Stomach smooth muscle (tissue), 2 donors: ENCODE data around the gene CDHR3.

Experiments used
- H3K27ac ChIP-seq: one replicate; pipeline ENCODE4 v1.7.0; 2013; ENCODE audit warnings: mild to moderate bottlenecking, low read length, inconsistent platforms
- H3K27me3 ChIP-seq, 2 donors: one replicate each; pipeline ENCODE4 v1.7.0; 2013; ENCODE audit warnings: low read length in 2 of 2; ENCODE audit not compliant: insufficient read depth in 2 of 2, control insufficient read depth in 1 of 2
- H3K36me3 ChIP-seq, 2 donors: one replicate each; pipeline ENCODE4 v1.7.0; 2013; ENCODE audit warnings: low read length in 2 of 2; ENCODE audit not compliant: control insufficient read depth in 2 of 2, insufficient read depth in 2 of 2
- H3K4me1 ChIP-seq: one replicate; pipeline ENCODE4 v1.7.0; 2013; ENCODE audit warnings: low read length; ENCODE audit not compliant: control insufficient read depth, insufficient read depth
- H3K4me3 ChIP-seq, 2 donors: one replicate each; pipeline ENCODE4 v1.7.0; 2013; ENCODE audit warnings: low read length in 2 of 2
- H3K9ac ChIP-seq, 2 donors: one replicate each; pipeline ENCODE4 v1.7.0; 2013; ENCODE audit warnings: low read length in 2 of 2, mild to moderate bottlenecking in 1 of 2
- H3K9me3 ChIP-seq, 2 donors: one replicate each; pipeline ENCODE4 v1.7.0; 2013; ENCODE audit warnings: low read length in 2 of 2; ENCODE audit not compliant: control insufficient read depth in 2 of 2
- donor health status: healthy.
- donor health status: Pancreatic carcinoma.

The CDHR3 gene

DNA sequence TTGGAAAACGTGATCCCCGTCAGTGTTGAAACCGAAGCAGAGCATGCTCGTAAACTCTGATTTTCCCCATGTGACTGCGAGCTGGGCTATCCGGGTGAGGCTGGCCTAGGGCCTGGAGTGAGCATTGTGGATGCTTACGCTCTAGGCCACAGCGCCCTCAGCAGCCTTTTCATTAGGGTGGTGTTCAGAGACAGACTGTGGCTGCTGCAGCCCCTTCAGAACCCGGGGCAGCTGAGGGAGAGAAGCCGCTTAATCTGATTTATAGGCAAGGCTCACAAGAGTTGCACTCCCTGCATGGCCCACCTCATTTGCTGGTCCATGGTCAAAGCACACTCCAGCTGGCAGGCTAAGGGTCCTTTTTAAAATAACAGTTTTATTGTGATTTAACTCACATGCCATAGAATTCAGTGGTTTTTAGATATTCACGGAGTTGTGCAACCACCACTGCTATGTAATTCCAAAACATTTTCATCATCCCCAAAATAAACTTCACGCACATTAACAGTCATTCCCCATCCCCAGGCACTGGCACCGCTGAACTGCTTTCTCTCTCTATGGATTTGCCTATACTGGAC lies 76.5 kb downstream of the CDHR3 start:
- no peaks in the 10 kb centered on the region for H3K36me3 ChIP-seq
- H3K9ac ChIP-seq: no peak overlapping the region
- no peaks in the 10 kb centered on the region for H3K9me3 ChIP-seq
- H3K4me3 ChIP-seq: no peak overlapping the region
- H3K4me1 ChIP-seq: peaks cover 19% of the 10 kb centered on the region
- H3K27me3 ChIP-seq: no peaks in the 10 kb centered on the region
- no peak overlapping the region for H3K27ac ChIP-seq

DNA sequence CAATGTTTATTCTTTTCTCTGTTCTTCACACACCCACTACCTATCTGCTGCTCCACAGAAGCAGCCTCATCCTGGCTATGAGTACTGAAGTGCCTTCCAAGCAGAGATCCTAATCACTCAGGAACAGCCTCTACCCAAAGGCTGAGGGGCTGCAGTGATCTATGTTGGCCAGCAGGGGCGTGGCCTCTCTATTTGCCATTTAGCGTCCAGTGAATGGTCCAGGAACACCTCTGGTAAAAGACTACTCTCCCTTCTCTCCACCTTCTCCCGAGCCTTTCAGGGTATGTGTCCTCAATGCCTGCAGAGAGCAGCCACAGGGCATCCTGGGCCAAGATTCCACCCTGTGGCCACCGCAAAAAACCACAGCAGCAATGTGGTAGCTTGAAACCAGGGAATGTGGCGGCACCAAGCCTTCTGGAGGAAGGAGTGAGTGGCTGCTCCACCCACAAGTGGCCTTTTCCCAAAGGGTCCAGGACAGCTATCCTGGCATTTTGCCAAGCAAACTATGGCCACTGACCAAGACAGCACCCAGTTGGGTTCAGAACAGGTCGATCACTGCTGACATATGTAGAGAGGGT lies 78.2 kb downstream of the CDHR3 start:
- H3K27ac ChIP-seq: no peak overlapping the region
- no peaks in the 10 kb centered on the region for H3K27me3 ChIP-seq
- H3K4me3 ChIP-seq: no peak overlapping the region
- no peaks in the 10 kb centered on the region for H3K9me3 ChIP-seq
- H3K4me1 ChIP-seq: peaks cover 19% of the 10 kb centered on the region
- H3K9ac ChIP-seq: no peak overlapping the region
- H3K36me3 ChIP-seq: no peaks in the 10 kb centered on the region

DNA sequence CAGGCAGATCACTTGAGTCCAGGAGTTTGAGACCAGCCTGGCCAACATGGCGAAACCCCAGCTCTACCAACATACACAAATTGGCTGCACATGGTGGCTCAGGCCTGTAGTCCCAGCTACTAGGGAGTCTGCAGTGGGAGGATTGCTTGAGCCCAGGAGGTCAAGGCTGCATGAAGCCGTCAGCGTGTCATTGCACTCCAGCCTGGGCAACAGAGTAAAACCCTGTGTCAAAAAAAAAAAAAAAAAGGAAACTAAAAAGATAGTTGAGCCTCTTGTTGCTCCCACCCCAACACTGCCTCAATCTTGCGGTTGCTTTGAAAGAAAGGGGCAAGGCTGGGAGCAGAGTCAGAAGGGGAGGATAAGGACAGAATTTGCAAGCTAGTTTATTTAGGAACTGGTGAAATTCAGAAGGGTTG lies 79.1 kb downstream of the CDHR3 start:
- H3K9me3 ChIP-seq: no peaks in the 10 kb centered on the region
- H3K9ac ChIP-seq: no peak overlapping the region
- H3K36me3 ChIP-seq: no peaks in the 10 kb centered on the region
- H3K4me1 ChIP-seq: peaks cover 19% of the 10 kb centered on the region
- peak overlapping the region; percentile 35 to 40 for H3K4me3 ChIP-seq
- no peak overlapping the region for H3K27ac ChIP-seq
- no peaks in the 10 kb centered on the region for H3K27me3 ChIP-seq

DNA sequence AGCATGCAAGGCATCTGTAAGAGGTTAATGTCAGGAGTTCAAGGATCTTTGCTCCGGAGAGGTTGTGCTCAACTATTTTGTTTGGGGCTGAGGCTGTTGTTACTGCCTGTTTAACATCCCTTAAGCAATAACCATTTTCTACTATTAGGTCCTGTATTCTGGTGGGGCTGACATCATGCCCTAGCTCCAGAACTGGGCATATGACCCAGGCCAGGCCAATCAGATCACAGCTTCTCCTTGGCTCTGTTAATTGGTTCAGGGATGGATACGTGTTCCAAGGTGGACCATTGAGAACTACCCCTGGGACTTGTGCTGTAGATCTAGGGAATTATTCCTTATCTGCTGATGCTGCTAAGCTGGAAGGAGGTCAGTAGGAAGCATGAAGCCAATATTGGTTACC lies 82.1 kb downstream of the CDHR3 start:
- no peak overlapping the region for H3K9ac ChIP-seq
- H3K4me1 ChIP-seq: peaks cover 27% of the 10 kb centered on the region
- H3K9me3 ChIP-seq: no peaks in the 10 kb centered on the region
- no peak overlapping the region for H3K27ac ChIP-seq
- H3K27me3 ChIP-seq: no peaks in the 10 kb centered on the region
- no peaks in the 10 kb centered on the region for H3K36me3 ChIP-seq
- H3K4me3 ChIP-seq: no peak overlapping the region

DNA sequence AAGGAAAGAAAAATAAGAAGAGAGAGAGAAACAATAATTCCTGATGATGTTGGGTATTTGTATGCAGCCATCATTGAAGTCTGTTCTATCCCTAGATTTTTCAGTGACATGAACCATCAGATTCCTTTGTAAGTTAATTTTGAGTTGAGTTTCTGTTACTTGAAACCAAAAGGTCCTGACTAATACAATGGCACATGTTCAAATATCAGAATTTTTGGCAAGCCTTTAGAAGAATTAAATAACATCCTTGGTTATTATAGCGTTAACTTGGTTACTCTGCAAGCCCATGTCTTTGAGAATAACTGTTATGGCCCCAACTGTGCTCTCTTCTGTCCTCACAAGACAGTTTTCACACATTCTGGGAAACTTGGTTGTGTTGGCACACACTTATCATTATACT lies 82.5 kb downstream of the CDHR3 start:
- H3K4me3 ChIP-seq: no peak overlapping the region
- H3K9ac ChIP-seq: no peak overlapping the region
- no peaks in the 10 kb centered on the region for H3K27me3 ChIP-seq
- H3K36me3 ChIP-seq: no peaks in the 10 kb centered on the region
- no peaks in the 10 kb centered on the region for H3K9me3 ChIP-seq
- H3K27ac ChIP-seq: no peak overlapping the region
- H3K4me1 ChIP-seq: peaks cover 32% of the 10 kb centered on the region

DNA sequence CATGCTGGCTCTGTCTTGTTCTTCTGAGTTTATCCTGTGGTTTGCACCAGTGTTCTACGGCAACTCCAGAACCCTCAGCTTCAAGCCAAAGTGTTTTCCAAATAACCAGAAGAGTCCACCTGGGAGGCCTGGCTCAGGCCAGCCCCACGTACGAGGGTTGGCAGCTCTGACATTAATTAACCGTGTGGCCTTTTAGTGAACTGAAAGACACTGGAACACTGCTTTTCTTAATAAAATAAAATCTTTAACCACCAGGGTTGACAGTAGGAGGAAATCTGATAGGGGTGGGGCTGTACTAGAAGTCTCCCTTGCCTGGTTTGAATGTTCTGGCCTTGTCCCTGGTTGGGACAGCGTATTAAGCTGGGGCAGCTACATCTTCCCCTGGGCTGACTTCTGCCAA lies 84.1 kb downstream of the CDHR3 start:
- H3K27me3 ChIP-seq: no peaks in the 10 kb centered on the region
- H3K27ac ChIP-seq: no peak overlapping the region
- peaks cover 33% of the 10 kb centered on the region for H3K4me1 ChIP-seq
- H3K36me3 ChIP-seq: no peaks in the 10 kb centered on the region
- H3K4me3 ChIP-seq: no peak overlapping the region
- H3K9ac ChIP-seq: no peak overlapping the region
- H3K9me3 ChIP-seq: no peaks in the 10 kb centered on the region

DNA sequence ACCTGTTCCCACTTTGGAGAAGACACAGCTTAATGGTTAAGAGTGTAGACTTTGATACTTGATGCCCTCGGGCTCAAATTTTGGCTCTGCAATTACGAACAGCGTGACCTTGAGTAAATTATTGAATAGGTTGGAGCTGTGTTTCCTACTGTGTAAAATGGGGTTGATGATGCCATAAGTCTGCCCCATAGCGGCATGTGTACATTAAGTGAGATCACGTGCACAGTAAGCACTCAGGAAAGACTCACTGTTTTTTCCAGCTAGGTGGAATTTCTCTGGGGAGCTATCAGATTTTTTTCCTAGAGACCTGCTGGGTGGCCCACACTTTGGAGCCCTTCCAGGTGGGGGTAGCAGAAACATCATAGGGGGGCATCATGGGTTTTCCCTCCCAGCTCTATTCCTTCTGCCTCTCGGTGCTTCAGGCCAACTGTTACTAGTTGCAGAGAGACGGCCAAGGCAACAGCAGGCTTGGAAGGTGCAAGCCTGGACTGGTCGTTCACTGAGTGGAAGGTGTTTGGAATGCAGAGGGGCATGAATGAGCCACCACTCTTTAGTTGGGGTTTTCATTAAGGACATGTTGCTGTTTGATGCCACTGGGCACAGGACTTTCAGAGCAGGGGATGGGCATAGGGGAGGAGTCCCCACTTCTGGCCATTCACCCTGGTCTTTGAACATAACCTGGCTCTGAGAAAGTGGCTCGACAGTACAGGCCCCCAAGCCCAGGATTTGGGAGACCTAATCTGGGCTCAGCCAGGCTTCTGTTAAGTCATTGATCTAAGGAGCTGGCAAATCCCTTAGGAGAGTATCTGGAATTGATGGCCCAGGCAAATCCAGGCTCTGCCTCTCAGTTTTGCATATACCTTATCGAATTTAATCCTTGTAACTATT lies 85.0 kb downstream of the CDHR3 start:
- no peak overlapping the region for H3K9ac ChIP-seq
- peaks cover 25% of the 10 kb centered on the region for H3K4me1 ChIP-seq
- H3K36me3 ChIP-seq: no peaks in the 10 kb centered on the region
- H3K4me3 ChIP-seq: no peak overlapping the region
- H3K27ac ChIP-seq: no peak overlapping the region
- no peaks in the 10 kb centered on the region for H3K9me3 ChIP-seq
- H3K27me3 ChIP-seq: no peaks in the 10 kb centered on the region

DNA sequence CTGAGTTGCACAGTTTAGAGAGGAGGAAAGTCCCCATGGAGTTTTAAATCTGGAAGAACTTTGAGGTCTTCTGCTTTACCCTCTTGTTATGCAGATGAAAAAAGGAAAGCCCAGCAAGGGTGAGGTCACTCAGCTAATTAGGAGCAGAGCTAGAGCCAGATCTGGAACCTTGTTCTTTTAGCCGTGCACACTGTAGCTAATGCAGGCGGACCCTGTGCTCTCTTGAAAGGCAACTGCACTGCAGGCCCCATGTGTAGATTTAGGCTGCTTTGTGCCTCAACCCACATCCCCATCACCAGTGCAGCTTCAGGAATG lies 85.6 kb downstream of the CDHR3 start:
- H3K4me1 ChIP-seq: peaks cover 25% of the 10 kb centered on the region
- no peak overlapping the region for H3K4me3 ChIP-seq
- no peaks in the 10 kb centered on the region for H3K36me3 ChIP-seq
- no peak overlapping the region for H3K27ac ChIP-seq
- H3K9me3 ChIP-seq: no peaks in the 10 kb centered on the region
- no peak overlapping the region for H3K9ac ChIP-seq
- H3K27me3 ChIP-seq: no peaks in the 10 kb centered on the region

DNA sequence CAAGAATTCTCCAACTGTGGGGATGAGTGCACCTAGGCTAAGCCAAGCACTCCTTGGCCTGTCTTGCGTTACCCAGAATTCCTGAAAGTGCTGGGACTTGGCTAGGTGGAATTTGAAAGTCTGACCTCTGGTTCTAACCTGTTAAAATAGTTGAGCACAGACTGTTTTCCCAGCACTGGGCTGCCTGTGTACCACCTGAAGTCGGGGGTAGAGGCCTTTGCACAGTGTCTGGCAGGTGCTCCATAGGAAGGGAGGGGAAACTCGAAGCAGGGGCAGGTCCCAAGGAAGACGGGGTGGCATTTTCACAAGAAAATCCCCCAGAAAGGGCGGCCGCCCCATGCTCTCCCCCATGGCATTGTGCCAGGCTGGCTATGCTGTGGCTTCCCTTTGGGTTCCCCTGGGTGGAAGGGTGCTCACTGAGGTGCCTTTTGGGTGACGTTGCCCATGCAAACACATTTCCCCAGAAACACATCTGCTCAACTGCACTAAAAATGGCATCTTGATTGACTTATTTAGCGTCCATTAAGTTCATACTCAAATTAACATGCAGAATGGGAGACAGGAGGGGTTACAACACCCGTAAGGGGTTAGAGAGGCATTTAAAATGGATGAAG lies 86.2 kb downstream of the CDHR3 start:
- Histone ChIP-seq H3K4me3 (no peak overlapping the region), H3K9me3 (no peaks in the 10 kb centered on the region), H3K27me3 (no peaks in the 10 kb centered on the region), H3K4me1 (peaks cover 25% of the 10 kb centered on the region), H3K9ac (no peak overlapping the region), H3K27ac (no peak overlapping the region), H3K36me3 (no peaks in the 10 kb centered on the region)

DNA sequence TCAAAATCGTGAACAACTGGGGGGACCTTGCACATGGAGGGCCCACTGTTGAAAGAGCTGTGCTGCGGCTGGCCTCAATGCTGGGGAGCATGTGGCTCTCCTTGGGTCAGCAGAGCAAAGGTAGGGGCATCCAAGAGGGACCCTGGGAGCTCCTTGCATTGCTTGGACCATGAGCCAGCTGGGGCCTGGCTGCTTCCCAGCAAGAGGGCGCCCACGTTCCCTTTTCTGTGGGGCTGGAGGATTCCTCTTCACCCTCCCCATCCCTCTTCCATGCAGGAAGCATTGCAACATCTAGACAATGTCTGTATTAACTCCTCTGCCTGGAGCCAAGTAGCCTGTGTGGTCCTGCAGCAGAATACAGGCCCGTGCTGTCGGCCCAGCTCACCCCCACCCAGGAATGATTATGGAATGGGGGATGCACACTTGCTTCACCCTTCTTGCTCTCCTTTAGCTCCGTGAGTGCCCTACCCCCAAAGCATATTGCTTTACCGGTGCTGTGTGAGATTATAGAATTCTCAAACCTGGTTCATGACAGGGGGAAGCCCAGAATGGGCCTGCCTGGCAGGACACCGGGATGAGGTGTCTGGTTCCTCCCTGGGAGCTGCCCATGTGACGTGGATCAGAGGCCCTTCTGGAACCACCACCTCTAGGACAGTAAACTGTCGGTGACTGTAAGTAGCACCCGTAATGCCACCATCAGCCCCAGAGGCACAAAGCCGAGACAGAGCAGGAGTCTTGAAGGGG lies 87.1 kb downstream of the CDHR3 start:
- Histone ChIP-seq H3K9ac (peak overlapping the region in 1 of 2 donors; percentile 29), H3K9me3 (no peaks in the 10 kb centered on the region), H3K27ac (peak overlapping the region; percentile 55), H3K36me3 (no peaks in the 10 kb centered on the region), H3K4me3 (no peak overlapping the region), H3K27me3 (no peaks in the 10 kb centered on the region), H3K4me1 (peaks cover 25% of the 10 kb centered on the region)
